HK-2 (cell line): ENCODE measurements around the gene SOX12.

Experiments used
- DNase-seq: peaks from one replicate; pipeline ENCODE4 v3.0.0-alpha.2; 2018; ENCODE audit not compliant: unreplicated experiment

The SOX12 gene

GRCh38 chr20:325045-325888 is at the start of gene SOX12:
SOX12 (plus strand) TSS chr20:325552; CDS start chr20:325925, 373 bp downstream.
- DNase-seq, result peak; percentile 99

GRCh38 chr20:275791-276190 is 49.6 kb upstream of the SOX12 start:
- DNase-seq, result no peak

GRCh38 chr20:276620-277495 is 48.5 kb upstream of the SOX12 start:
- DNase-seq, result no peak

- no peak for DNase-seq
Measured at GRCh38 chr20:277496-277781, 47.9 kb upstream of the SOX12 start.

- DNase-seq, result no peak
Measured at GRCh38 chr20:278181-278580, 47.2 kb upstream of the SOX12 start.

GRCh38 chr20:278607-279571 is 46.5 kb upstream of the SOX12 start:
- no peak for DNase-seq

- no peak for DNase-seq
Measured at GRCh38 chr20:284172-284571, 41.2 kb upstream of the SOX12 start.

GRCh38 chr20:286508-286907 is 38.8 kb upstream of the SOX12 start:
- DNase-seq, result no peak

GRCh38 chr20:288956-289692 is 36.2 kb upstream of the SOX12 start:
- DNase-seq, result no peak

GRCh38 chr20:289693-290083 is 35.7 kb upstream of the SOX12 start:
- no peak for DNase-seq

- peak; percentile 90 for DNase-seq
Measured at GRCh38 chr20:290084-290831, 35.1 kb upstream of the SOX12 start, which contains the start of gene C20orf96. C20orf96 (minus strand) TSS chr20:290750; CDS start chr20:290610, 140 bp downstream.

GRCh38 chr20:294602-295001 is 30.8 kb upstream of the SOX12 start:
- no peak for DNase-seq

- DNase-seq, result no peak
Measured at GRCh38 chr20:295804-296203, 29.5 kb upstream of the SOX12 start.

- DNase-seq, result peak; percentile 95
Measured at GRCh38 chr20:297098-297924, 28.0 kb upstream of the SOX12 start, which contains the start of gene ZCCHC3. ZCCHC3 (plus strand) TSS chr20:297570; CDS start chr20:297587, 17 bp downstream.

- DNase-seq, result peak; percentile 80
Measured at GRCh38 chr20:297925-298775, 27.2 kb upstream of the SOX12 start.

GRCh38 chr20:298776-299391 is 26.5 kb upstream of the SOX12 start:
- DNase-seq, result no peak

- no peak for DNase-seq
Measured at GRCh38 chr20:300345-300990, 24.9 kb upstream of the SOX12 start.
